Measurements from ENCODE around the gene ACOX1.

Gene ACOX1

GRCh38 chr17:75985986-75986385, 7.0 kb upstream of the ACOX1 start:
- TF ChIP-seq CTCF (IDR thresholded peaks at IDR 0.05): no peak

- TF ChIP-seq CTCF (IDR thresholded peaks at IDR 0.05): no peak
These were observed 4.7 kb upstream of the ACOX1 start for GRCh38 chr17:75983501-75984181.

GRCh38 chr17:75981019-75981615, 2.2 kb upstream of the ACOX1 start:
- TF ChIP-seq CTCF (IDR thresholded peaks at IDR 0.05): no peak

GRCh38 chr17:75980188-75981018, 1.4 kb upstream of the ACOX1 start:
- no peak for TF ChIP-seq CTCF (IDR thresholded peaks at IDR 0.05)

- no peak for TF ChIP-seq CTCF (IDR thresholded peaks at IDR 0.05)
These were observed 780 bp upstream of the ACOX1 start for GRCh38 chr17:75979705-75980187.

GRCh38 chr17:75976175-75976848, 2.7 kb downstream of the ACOX1 start:
- no peak for TF ChIP-seq CTCF (IDR thresholded peaks at IDR 0.05)

- TF ChIP-seq CTCF (IDR thresholded peaks at IDR 0.05): no peak
These were observed 3.2 kb downstream of the ACOX1 start for GRCh38 chr17:75975757-75976174.

Data from LNCAP (cell line).